Measurements from ENCODE around the gene MEGF11. TPM values are rescaled to one million over a fixed set of nuclear protein-coding genes. Genes with fewer than 3 reads are reported as not detected.
A peak's percentile ranks its signal among the peaks of the same experiment; 100 is the strongest.

The MEGF11 gene
- polyA plus RNA-seq, 3 donors, result 2.6 to 3.5 (median 2.7) TPM

DNA sequence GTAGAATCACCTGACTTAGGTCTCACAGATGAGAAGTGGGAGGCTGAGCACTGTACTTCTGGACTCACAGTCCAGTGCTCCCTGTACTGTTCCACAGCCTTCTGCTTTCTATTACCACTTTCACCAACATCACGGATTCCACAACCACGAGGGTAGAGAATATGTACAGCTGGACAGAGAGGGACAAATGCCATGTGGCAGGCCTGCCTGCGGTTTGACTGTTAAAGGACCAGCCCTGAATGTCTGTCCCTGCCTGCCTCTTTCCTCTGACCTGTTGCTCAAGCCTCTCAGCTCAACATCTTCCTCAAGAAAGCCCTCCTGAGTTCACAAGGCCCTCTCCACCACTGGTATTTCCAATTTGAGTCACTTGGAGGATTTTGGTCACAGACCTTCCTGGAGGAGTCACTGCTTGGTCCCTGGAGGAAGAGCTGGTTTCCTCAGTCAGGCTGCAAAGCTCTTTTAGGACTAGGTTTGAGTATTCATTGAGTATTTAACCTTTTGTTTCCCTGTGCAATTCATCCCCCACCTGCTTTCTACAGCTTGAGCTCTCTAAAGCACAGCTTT lies 335.1 kb downstream of the MEGF11 start:
- no peak for DNase-seq

DNA sequence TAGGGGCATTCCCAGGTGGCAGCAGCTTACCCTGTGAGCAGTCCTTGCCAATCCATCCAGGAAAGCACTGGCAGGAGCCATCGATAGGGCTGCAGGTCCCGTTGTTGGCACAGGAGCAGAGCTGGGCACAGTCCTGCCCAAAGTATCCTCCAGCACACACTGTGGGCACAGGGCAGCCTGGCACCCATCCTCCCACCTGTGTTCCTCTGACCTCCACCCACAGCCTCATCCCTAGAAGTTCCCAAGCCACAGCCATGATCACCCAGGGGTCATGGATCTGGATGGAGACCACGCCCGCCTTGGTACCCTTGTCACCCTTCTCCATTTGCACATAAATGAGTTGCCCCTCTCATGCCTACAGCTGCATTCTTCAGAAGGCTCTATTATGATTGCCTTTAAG lies 335.6 kb downstream of the MEGF11 start:
- no peak for DNase-seq

DNA sequence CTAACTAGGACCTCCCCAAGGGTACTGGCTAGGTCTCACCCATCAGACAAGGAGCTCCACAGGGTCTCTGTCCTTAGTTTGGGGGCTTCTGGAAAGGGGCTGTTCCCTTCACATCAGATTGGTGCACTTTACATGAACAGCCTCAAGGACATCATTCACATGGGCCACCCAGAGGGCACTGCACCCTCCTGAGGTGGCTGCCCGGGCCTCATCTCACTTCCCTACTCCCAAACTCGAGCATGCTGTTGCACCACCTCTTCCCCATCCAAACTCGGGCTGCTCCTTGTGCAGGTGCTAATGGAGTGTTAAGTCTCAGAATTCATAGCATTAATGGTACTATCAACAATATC lies 336.2 kb downstream of the MEGF11 start:
- no peak for DNase-seq

DNA sequence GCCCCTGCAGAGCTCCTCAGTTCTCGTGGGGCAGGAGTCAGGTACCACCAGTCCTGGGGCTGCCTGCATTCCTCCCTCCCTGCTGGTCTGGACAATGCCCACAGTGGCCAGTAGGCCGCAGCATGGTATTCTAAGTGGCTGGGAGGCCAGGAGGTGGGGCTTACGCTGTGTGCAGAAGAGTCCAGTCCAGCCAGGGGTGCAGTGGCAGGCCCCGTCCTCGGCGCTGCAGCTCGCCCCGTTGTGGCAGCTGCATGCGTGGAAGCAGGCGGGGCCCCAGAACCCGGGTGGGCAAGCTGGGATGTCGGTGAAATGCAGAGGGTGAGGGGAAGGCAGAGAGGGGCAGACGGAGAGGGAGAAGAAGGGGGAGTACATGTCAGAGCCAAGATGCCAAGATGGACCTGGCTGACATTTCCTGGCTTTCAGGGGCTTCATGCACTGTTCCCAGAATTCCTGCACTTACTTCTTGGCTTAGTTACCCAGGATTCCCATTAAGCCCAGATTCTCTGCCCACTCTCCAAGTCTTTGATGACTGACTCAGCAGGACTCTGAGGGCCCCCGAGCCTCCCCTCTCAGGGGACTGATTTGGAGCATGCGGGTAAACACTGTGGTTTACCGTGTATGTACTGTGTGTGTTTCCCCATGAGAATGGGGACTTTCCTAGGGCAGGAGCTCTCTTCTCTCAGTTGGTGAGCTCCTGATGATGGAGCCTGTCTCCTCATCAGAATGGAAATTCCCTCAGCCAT lies 336.7 kb downstream of the MEGF11 start:
- peak; percentile 69 for DNase-seq

DNA sequence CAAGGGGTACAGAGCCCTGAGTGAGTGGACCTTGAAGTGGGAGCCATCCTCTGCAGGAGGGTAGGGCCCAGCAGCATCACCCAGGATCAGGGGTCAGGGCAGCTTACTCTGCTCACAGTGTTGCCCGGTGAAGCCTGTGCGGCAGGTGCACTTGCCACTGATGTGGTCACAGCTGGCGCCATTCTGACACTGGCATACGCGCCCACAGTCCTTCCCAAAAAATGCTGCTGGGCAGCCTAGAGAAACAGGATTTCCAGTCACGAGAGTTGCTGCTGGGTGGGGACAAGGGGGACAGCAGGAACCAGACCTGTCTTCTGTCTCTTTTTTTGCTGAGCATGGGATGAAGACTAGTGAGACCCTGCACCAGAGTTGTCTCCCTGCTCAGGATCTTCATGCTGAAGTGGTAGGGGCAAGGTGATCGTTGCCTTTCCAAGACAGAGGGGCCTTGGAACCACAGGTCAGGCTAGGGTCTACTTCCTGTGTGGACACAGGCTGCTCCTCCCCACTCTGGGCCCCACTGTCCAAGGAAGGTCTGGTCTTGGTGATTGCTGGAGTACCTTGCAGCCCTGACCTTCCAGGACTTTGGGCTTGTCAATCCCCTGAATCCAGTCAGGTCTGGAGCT lies 337.4 kb downstream of the MEGF11 start:
- no peak for DNase-seq

DNA sequence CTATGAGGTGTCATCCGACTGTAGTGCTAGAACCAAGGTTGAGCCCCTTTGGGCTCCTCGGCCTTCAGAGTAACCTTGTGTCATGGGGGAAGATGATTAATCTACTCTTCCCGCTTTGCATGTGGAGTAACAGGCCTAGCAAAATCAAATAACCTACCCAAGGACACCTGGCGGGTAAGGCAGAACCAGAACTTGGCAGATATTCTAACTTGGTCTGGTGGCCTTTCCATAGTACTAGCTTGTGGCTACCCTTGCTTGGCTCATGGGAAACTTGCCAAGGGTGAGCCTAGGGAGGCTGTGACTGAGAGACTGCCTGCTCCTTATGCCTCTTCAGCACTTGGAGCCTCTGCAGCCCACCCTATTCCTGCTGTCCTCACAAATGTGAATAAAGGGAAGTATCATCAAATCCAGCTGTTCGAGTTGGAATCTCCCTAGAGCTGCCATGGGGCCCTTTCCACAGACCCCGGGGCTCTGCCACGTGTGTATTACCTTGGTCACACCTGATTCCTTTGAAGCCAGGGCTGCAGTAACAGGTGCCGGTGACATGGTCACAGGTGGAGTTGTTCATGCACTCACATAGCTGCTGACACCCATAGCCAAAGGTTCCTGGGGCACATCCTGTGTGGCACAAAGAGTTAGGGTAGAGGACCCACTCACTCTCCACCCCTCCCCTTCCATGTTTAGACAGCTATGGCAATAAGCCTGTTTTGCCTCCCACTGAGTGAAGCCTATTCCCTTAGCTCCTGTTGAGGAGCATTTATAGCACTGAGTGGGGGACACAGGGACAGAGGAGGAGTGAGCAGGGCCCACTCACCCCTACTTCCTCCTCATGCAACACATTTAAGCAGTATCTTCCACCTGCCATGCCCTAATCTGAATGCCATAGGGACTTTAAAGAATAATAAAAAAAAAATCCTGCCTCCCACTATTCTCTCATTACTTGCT lies 338.3 kb downstream of the MEGF11 start:
- DNase-seq, result no peak

DNA sequence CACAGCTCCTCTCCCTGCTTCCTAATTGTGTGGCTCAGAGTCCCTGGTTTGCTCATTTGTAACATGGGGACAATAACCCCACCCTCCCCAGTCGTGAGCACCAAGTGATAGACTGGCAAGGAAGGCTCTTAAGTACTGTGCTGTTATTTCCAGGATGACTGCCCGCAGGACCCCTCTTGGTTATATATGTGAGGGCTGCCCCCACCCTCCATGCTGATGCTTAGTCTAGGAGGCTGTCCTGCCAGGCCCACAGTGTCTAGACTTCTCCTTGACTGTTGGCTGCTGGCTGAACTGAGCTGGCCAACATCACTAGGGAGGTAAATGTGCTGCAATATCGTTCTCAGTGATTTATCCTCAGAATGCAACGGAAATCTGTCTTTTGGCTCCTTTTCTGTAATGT lies 339.2 kb downstream of the MEGF11 start:
- no peak for DNase-seq

DNA sequence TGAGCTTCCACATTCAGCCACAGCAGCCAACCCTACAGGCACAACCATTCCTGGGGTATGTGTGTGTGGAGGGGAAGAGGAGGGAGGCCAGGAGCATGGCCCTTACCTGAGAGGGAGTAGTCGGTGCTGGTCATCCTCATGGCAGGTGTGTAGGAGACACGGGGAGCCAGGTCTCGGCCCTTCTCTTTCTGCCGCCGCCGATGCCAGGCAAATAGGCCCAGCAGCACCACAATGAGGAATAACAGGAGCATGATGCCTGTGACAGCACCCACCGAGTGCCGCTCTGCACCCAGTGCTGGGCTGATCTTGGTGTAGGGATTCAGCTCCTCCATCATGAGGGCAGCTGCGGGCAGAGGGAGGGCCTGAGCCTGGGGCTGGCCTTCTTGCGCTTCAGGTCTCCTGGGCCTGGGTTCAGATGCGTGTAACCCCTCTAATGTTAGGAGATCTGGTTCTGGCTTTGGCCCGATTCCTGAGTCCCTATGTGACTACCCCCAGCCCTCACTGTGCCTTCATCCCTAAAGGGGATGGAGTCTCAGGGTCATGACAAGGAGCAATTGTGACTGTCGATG lies 339.8 kb downstream of the MEGF11 start:
- DNase-seq, result no peak

DNA sequence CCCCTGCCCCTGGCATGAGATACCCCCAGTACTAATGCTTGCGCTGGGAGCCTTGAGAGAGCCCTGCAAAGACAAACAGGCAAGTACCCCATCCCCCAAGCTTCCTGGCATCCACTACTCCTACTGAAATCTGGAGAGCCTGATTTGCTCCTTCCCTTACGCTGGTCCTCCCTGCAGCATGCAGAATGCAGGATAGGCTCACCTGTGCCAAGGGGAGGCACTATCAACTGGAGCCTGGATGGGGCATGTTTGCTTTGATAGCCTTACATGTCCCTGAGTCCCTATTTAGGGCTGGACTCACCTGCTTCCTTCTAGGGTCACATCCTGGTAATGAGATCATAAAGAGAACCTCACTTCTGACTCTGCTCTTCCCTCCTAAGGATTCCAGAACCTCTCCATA lies 341.3 kb downstream of the MEGF11 start:
- no peak for DNase-seq

DNA sequence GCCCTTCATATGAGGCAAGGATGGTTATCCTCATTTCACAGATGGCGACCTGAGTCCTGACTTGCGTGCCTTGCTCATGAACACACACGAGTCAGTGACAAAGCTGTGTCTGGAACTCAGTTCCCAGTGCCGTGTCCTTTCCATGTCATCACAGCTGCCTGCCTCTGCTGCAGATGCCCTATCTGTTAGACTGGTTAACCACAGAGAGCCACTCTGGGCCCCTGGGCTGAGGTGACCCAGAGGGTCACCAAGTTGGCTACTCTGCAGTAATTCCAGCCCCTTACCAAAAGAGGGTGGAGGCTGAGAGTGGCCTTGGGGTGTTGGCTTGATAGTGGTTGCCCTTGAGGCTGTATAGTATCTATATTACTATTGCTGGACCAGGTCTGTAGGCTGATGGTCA lies 343.2 kb downstream of the MEGF11 start:
- no peak for DNase-seq

DNA sequence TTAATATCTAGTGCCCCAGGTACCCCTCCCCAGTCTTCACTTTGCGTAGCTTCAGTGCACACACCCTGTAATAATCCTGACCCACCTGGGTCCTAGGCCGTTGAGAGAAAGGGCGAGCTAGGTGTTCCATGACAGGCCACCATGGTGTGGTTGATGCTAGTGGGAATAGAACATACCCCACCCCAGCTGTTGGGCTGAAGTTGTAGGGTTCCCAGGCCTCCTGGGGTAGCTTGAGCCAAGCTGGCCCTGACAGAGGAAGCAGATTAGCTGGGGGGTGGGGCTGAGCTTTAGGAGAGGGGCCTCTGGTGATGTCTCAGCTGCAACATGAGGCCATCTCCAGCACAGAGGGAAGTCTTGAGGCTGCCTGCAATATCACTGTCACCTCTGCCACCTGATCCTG lies 343.7 kb downstream of the MEGF11 start:
- no peak for DNase-seq

DNA sequence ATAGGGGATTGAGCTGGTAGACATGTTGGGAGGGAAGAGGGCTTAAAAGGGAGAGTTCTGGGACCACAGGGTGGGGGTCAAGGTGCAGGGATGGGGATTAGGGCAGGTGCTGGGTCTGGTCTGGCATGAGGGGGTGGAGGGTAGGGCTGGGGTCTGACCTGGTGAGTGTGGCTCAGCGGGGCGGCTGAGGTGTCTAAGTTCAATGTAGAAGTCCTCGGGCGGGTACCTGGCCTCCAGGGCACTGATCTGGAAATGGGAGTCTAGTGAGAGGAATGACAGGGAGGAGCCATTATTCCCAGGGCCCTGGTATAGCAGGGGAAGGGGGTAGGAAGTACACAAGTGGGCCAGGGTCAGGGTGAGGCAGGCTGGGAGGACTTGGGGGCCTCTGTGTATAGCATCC lies 344.7 kb downstream of the MEGF11 start:
- no peak for DNase-seq

DNA sequence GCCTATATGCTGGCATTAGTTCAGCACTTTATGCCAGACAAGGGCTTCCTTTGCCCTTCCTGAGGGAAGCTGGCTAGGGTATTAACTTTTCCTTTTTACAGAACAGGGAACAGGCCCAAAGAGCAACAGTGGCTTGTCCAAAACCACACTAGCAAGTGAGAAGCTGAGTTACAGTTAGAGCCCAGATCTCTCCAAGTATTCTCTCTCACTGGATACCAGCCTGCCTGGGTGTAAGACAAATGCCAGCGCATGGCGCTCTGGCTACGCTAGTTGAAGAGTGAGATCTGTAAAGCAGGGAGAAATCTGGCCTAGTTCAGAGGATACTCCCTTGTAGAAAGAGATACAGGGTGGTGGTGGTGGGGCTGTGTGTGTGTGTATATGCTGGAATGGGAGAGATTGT lies 345.9 kb downstream of the MEGF11 start:
- DNase-seq, result no peak

DNA sequence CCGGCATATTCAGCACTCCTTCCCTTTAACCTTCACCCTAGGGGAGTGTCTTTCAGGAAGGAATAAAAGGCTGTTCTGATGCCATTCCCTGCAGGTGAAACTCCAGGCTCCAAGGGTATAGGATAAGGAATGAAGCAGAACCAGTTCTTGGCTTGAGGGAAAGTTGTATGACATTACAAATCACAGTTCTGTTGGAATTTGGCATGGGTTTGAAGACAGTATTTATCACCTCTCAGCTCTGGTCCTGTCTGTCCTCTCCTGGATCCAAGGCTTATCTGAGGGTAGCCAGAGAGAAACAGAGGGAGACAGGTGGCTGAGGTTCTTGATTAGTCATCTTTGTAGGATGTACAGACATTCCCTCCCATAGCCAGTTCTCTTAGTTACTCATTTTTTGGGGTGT lies 347.2 kb downstream of the MEGF11 start:
- DNase-seq, result no peak

DNA sequence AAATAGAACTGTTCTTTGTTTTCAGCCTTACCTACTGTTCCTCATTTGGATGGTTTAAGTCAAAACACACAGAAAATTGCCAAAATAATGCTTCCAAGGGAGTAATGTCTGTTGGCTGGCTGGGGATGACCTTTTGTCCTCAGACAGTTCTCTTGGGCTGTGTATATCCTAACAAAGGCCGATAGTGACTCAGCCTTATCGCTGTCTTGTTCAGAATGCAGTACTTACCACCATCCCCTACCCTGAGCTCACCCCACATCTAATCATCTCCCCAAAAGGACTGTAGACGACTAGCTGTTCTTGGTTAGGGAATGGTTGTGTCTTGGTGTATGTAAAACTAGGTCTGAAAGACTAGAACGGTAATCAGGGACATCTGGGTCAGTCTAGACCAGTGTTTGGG lies 349.2 kb downstream of the MEGF11 start:
- no peak for DNase-seq

DNA sequence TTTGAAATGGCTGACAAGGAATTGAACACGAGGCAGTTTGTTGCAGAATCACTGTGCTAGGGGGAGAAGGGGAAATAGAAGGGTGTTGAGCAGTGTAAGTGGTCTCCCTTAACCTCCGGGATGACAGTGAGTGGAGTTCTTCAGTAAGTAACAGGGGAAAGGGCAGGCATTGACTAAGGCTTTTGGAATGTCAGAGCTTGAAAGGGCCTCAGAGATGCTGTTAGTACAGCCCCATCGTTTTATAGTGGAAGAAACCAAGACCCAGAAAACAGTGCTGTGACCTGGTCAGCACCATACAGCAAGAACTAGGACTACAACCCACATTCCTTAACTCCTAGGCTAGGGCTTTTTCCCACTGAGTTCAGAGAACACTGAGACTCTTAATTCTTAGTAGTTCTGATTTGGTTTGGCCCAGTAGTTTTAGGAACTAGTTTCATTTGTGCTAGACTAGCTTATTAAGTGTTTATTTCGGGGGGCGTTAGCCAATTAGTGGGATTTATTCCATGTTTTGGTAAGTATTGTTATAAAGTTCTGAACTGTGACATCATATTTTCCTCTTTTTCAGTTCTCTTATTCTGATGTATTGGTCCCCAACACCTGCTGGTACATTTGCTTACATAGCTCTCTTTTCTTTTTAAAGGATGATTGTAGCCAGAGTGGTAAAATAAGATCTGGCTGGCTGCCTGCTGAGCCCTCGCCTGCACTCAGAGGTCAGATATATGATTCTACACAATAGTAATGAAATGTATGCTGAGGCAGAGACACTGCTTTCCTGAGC lies 350.1 kb downstream of the MEGF11 start:
- DNase-seq, result no peak

DNA sequence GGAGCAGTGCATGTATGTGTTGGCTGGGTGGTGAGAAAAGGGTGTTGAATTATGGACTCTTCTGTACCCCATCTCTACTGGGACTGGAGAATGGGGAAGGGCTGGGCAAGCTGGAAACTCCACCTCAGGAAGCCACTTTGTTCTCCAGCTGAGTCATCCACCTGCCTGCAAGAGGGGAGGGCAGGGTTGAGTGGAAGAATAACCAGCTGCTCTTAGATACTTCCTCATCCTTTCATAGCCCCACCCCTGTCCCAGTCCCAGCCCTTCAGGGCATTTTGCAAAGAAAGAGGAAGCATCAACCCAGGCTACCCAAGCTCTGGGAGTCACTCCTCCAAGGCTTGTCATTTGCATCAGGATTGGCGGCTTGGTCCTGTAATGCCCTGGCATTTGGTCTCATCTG lies 351.2 kb downstream of the MEGF11 start:
- no peak for DNase-seq

DNA sequence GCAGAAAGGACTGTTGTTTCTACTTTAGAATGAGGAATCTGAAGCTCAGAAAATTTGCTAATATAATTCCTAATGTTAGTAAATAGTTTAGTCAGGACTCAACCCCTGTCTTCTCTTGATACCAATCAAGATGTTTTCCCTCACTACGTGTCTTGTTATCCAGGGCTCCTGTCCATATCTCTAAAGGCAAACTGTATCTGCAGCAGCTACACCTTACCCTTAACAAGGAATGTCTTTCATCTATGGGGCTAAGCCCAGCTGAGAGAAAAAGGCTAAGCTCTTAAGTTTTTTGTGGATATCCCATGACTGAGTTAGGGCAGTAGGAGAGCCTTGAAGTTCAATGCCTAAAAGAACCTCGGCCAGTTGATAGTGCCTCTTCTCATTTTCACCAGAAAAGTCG lies 351.7 kb downstream of the MEGF11 start:
- no peak for DNase-seq

DNA sequence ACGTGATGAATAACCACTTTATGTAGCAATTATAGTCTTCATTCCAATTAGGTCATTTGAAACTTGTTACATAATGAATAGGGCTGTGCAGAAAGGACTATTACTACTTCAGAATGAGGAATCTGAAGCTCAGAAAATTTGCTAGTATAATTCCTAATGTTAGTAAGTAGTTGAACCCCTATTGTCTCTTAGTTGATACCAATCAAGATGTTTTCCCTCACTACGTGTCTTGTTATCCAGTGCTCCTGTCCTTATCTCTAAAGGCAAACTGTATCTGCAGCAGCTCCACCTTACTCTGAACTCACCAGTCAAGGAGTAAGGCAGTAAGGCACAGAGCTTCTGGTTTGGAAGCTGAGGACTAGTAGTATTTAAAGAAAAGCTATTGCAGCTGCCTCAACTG lies 352.2 kb downstream of the MEGF11 start:
- no peak for DNase-seq

DNA sequence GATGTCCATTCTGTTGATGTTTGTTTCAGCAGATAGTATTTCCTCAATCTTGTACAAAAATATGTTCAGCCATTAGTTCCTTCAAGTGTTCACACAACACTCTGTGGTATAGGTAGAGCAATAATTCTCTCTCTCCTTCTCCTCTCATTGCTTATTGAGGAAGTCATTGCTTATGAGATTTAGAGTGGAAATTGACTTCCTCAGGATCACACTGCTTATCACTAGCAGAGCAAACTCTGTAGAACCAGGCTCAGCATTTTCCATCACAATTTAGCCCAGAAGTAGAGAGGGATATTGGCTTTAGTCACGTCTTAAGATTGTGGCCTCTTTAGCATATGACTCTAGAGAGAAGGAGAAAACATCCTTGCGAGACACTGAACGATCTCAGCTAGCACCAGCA lies 353.1 kb downstream of the MEGF11 start:
- DNase-seq, result no peak

DNA sequence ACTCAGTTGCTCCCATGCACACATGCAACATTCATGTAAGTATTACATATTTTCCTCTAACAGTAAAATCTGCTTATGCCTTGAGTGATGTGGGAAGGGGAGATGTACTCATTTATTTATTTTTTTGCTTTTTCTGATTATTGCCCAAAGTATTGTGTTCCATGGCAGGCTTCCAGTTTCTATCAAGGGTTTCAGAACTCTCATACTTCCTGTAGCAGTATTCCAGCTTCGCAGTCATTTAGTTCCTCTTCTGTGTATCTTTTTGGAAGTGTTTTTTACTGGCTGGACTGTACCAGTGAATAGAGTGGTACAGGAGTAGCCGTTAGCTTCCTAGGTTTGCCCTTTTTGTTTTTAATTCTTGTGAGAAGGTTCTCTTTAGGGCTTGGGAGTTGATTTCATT lies 357.3 kb downstream of the MEGF11 start:
- DNase-seq, result no peak
